Prostate gland (tissue), 2 donors: ENCODE data around the gene GRIK5.

Experiments used
- CTCF ChIP-seq, 4 experiments: fragments of 200-600 bp in 2 of 4; fragments of 450-650 bp in 2 of 4; sonication (generic) in 2 of 4; IDR thresholded peaks; 1 replicate in 3 of 4; 2 replicates in 1 of 4; pipeline ENCODE4 v1.5.1; 2016 to 2019; ENCODE audit warnings: antibody characterized with exemption in 4 of 4, mild to moderate bottlenecking in 2 of 4, moderate library complexity in 2 of 4
- POLR2AphosphoS5 ChIP-seq: sonication (generic); formaldehyde crosslinking; IDR thresholded peaks from one replicate; pipeline ENCODE4 v1.6.1; 2017; ENCODE audit warnings: antibody characterized with exemption

- TF ChIP-seq CTCF (IDR thresholded peaks at IDR 0.05) (no peak), POLR2AphosphoS5 (no peak)
Observed at GRCh38 chr19:42096255-42096837, 26.3 kb upstream of the GRIK5 start.
